Ureter (tissue), 1 donor: ENCODE data around the gene PLCH2. TPM values are rescaled to one million over a fixed set of nuclear protein-coding genes. Genes with fewer than 3 reads are reported as not detected.

ENCODE experiments used
- DNase-seq: peaks from one replicate; pipeline ENCODE4 v3.0.0-alpha.2; 2020; ENCODE audit warnings: low spot score
- total RNA-seq: library from RNA; stranded (reverse); gene quantifications from one replicate; pipeline ENCODE4 v1.2.4, GENCODE V29; 2023
- donor health status: DM: yes; HTN: yes; CAD: no.

Gene PLCH2
- total RNA-seq, 1 donor from 2014 or later: 90.0 TPM

DNA sequence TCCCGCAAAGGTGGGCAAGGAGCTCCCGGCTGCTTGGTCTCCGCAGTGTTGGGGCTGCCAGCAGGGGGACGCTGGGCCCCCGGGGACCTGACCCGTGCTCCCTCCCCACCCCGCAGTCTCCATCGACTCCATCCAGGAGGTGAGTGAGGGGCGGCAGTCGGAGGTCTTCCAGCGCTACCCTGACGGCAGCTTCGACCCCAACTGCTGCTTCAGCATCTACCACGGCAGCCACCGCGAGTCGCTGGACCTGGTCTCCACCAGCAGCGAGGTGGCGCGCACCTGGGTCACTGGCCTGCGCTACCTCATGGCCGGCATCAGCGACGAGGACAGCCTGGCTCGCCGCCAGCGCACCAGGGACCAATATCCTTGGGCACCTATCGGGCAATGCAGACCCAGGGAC, 3.5 kb downstream of the PLCH2 start:
- DNase-seq: no peak

GRCh38 chr1:2480236-2480985, 4.3 kb downstream of the PLCH2 start:
- no peak for DNase-seq

- no peak for DNase-seq
These were observed 4.9 kb downstream of the PLCH2 start for GRCh38 chr1:2480986-2481364.

DNA sequence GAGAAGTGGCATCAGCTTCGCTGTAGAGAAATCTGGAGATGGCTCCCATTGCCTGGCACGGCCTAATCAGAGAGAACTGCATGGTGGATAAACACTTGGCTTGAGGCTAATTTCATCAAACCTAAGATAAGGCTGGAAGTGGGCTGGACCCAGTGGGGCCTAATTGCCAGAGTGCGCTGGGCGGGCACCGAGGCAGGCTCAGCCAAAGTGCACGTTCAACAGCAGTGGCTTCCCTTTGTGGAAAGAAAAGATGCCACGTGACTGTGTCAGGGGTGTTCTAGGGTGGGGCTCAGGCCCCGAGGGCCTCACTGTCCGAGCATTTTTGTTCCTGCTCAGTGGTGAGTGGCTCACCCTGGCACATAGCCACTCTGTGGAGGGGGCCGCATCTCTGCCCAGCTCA, 5.8 kb downstream of the PLCH2 start:
- peak; percentile 62 for DNase-seq

- DNase-seq: no peak
These were observed 6.5 kb downstream of the PLCH2 start for GRCh38 chr1:2482588-2482987.

GRCh38 chr1:2483026-2483425, 6.9 kb downstream of the PLCH2 start:
- DNase-seq: no peak

- DNase-seq: no peak
These were observed 7.9 kb downstream of the PLCH2 start for GRCh38 chr1:2483970-2484369.

GRCh38 chr1:2486041-2486440, 10.0 kb downstream of the PLCH2 start:
- no peak for DNase-seq

DNA sequence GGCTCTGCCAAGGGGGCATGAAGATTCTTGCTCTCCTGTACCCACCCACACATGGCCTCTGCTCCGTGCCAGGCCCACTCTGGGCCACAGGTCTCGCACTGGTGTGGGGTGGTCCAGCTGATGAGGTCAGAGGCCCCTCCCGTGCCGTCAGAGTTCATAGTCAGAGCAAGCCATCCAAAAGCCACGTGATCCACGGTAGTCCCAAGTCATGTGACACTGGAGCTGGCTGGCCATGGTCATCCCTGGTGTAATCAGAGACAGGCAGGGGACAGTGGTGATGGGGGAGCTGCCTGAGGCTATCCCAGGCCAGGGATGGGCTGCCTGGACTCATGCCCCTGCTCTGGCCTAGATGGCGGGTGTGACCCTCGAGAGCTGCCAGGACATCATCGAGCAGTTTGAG, 10.5 kb downstream of the PLCH2 start:
- no peak for DNase-seq

- no peak for DNase-seq
These were observed 12.6 kb downstream of the PLCH2 start for GRCh38 chr1:2488688-2489087.

- DNase-seq: no peak
These were observed 13.5 kb downstream of the PLCH2 start for GRCh38 chr1:2489615-2490014.

DNA sequence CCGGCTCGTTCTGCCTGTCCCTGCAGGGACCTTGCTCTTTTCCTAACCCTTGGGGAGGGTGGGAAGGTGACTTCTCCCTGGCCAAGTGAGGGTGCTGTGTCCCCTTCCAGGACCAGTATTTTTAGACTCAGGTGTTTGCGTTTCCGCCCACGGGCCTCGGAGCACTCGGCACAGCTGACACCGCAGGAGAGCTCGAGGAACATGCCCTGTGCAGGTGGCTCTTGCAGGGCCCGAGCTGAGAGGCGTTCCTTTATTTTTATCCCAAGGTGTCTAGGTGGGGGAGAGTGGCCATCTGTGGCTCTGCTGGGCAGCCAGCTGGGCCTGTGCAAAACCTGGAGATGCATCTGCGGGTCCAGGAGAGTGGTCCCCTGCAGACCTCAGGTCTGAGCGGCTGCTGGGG, 16.0 kb downstream of the PLCH2 start:
- DNase-seq: no peak

DNA sequence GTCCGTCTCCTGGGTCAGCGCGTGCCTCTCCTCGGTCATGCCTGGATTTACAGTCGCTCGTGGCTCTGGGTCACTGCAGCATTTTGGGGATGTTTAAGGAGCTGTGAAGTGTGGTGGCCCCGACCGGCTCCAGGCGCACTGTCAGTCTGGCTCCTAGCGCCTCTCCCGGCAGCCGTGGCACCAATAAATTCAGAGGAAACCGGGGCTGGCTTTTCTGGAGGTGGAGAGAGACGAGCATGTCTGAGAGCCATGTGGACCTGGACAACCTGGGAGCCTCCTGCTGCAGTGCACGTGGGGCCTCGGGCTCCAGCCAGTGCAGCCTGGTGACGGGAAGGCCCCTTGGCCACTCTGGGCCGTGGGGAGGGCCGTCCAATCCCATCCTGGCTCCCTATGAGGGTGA, 17.1 kb downstream of the PLCH2 start:
- DNase-seq: no peak

GRCh38 chr1:2493691-2494322, 17.7 kb downstream of the PLCH2 start:
- peak; percentile 57 for DNase-seq

GRCh38 chr1:2494323-2494693, 18.2 kb downstream of the PLCH2 start:
- DNase-seq: no peak

GRCh38 chr1:2495026-2495425, 18.9 kb downstream of the PLCH2 start:
- no peak for DNase-seq

DNA sequence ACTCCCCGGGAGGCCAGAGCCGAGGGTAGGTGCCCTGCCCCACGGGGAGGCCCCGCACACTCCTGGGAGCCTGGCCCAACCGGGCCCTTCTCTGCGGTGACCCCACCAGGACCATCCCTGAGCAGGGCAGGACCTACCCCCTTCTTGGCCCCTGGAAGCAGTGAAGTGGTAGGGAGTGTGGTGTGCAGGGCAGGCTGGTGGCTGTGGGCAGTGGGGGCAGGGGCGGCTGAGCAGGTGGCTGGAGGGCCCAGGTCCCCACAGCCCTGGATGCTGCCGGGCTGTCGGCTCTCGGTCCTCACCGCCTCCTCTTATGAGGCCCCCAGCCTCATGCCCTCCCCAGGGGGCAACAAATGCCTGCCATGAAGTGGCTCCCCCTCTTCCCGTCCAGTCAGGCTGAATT, 19.5 kb downstream of the PLCH2 start:
- DNase-seq: no peak

- DNase-seq: no peak
These were observed 20.1 kb downstream of the PLCH2 start for GRCh38 chr1:2496087-2496622.

DNA sequence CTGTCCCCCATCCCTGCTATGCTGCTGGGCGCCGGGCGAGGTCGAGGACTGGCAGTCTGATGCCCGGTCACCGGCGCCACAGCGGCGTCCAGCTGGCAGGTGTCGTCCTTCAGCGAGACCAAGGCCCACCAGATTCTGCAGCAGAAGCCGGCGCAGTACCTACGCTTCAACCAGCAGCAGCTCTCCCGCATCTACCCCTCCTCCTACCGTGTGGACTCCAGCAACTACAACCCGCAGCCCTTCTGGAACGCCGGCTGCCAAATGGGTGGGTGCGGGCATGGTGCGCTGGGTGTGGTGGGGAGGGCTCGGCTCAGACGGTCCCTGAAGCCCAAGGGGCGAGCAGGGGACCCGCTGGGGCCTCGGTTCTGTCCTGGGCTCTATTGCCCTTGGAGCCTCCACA, 20.7 kb downstream of the PLCH2 start:
- DNase-seq: no peak

- DNase-seq: no peak
These were observed 21.8 kb downstream of the PLCH2 start for GRCh38 chr1:2497891-2498290.

GRCh38 chr1:2498648-2499047, 22.6 kb downstream of the PLCH2 start:
- no peak for DNase-seq

DNA sequence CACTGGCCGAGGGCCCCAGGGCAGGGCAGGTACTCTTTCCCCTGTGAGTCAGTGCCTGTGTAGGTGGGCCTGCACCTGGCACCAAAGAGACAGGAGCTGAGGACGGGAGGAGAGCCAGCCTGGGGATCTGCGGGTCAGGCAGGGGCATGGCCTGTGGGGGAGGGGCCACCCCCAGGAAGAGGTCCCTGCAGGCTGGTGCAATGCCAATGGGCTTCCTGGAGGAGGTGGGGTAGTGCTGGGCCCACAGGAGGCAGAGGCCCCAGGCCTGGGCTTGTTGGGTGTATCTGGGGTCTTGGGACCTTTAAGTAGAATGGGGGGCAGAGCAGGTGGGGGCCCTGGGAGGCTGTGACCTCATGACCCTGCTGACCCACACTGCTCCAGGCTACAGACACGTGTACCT, 23.2 kb downstream of the PLCH2 start:
- no peak for DNase-seq

- no peak for DNase-seq
These were observed 24.0 kb downstream of the PLCH2 start for GRCh38 chr1:2499986-2500596.
